CD14-positive monocyte (primary cell): ENCODE measurements around the gene AFAP1L1. TPM values are rescaled to one million over a fixed set of nuclear protein-coding genes. Genes with fewer than 3 reads are reported as not detected.
A peak's percentile ranks its signal among the peaks of the same experiment; 100 is the strongest.

Experiments used
- DNase-seq, 3 donors: peaks; one replicate each; pipeline ENCODE4 v3.0.0-alpha.2; 2011 to 2022
- H2AFZ ChIP-seq: 2 replicates; pipeline ENCODE4 v1.6.0; 2012; ENCODE audit warnings: mild to moderate bottlenecking, low read depth, low read length, inconsistent platforms; ENCODE audit not compliant: insufficient read depth, poor library complexity, severe bottlenecking
- H3K27ac ChIP-seq, 2 donors: 1 replicate in 1 of 2; 2 replicates in 1 of 2; pipeline ENCODE4 v1.5.1; 2012 to 2013; ENCODE audit warnings: low read length in 2 of 2, control low read depth in 1 of 2, inconsistent platforms in 1 of 2, low read depth in 1 of 2, mild to moderate bottlenecking in 1 of 2
- H3K27me3 ChIP-seq, 2 donors: one replicate each; pipeline versions ENCODE4 v1.6.0 to v1.6.1; 2011 to 2013; ENCODE audit warnings: low read length in 2 of 2; ENCODE audit not compliant: control insufficient read depth in 2 of 2, insufficient read depth in 2 of 2
- H3K36me3 ChIP-seq, 2 donors: replicated peaks in 1 of 2; 1 replicate in 1 of 2; 2 replicates in 1 of 2; pipeline versions ENCODE4 v1.5.1 to v1.6.1; 2012 to 2013; ENCODE audit warnings: low read length in 2 of 2, control low read depth in 1 of 2, inconsistent platforms in 1 of 2, mild to moderate bottlenecking in 1 of 2; ENCODE audit not compliant: insufficient read depth in 2 of 2, control insufficient read depth in 1 of 2
- H3K4me1 ChIP-seq, 2 donors: 1 replicate in 1 of 2; 2 replicates in 1 of 2; pipeline versions ENCODE4 v1.5.1 to v1.6.1; 2012 to 2013; ENCODE audit warnings: low read length in 2 of 2, control low read depth in 1 of 2, inconsistent platforms in 1 of 2, mild to moderate bottlenecking in 1 of 2, moderate library complexity in 1 of 2; ENCODE audit not compliant: insufficient read depth in 2 of 2, control insufficient read depth in 1 of 2
- H3K4me2 ChIP-seq: replicated peaks from 2 replicates; pipeline ENCODE3; 2012; ENCODE audit warnings: low read length, moderate library complexity, mild to moderate bottlenecking; ENCODE audit not compliant: poor library complexity, severe bottlenecking; ENCODE audit errors: extremely low read depth
- H3K4me3 ChIP-seq, 3 experiments: fragments of 200-600 bp in 1 of 3; sonication (generic) in 1 of 3; replicated peaks in 1 of 3; 1 replicate in 2 of 3; 2 replicates in 1 of 3; pipeline ENCODE4 v1.5.1; 2011 to 2013; ENCODE audit warnings: low read length in 3 of 3, mild to moderate bottlenecking in 3 of 3, control low read depth in 2 of 3, low read depth in 2 of 3, inconsistent platforms in 1 of 3, moderate library complexity in 1 of 3
- H3K79me2 ChIP-seq: 2 replicates; pipeline ENCODE4 v1.6.0; 2012; ENCODE audit warnings: mild to moderate bottlenecking, control low read depth, inconsistent platforms, low read length, moderate library complexity; ENCODE audit not compliant: insufficient read depth
- H3K9ac ChIP-seq: 2 replicates; pipeline ENCODE4 v1.6.0; 2017; ENCODE audit warnings: low read length, mild to moderate bottlenecking; ENCODE audit not compliant: insufficient read depth, poor library complexity, severe bottlenecking
- H3K9me3 ChIP-seq, 2 donors: replicated peaks in 1 of 2; 1 replicate in 1 of 2; 2 replicates in 1 of 2; pipeline versions ENCODE4 v1.5.1 to v1.6.1; 2012 to 2013; ENCODE audit warnings: low read length in 2 of 2, control low read depth in 1 of 2; ENCODE audit not compliant: control insufficient read depth in 1 of 2, insufficient read depth in 1 of 2
- H4K20me1 ChIP-seq: 2 replicates; pipeline ENCODE4 v1.6.0; 2012; ENCODE audit warnings: mild to moderate bottlenecking, low read length, control low read depth, moderate library complexity; ENCODE audit not compliant: insufficient read depth
- H3K27ac Mint-ChIP-seq, 7 donors: one replicate each; pipeline ENCODE4 v1.8.0; 2020; ENCODE audit warnings: mild to moderate bottlenecking in 7 of 7, mixed read lengths in 7 of 7, moderate library complexity in 6 of 7, inconsistent platforms in 2 of 7
- H3K27me3 Mint-ChIP-seq, 3 donors: one replicate each; pipeline ENCODE4 v1.8.0; 2021 to 2022; ENCODE audit warnings: low read depth in 3 of 3, mild to moderate bottlenecking in 3 of 3, mixed read lengths in 3 of 3, moderate library complexity in 3 of 3, inconsistent platforms in 1 of 3
- H3K36me3 Mint-ChIP-seq, 2 donors: one replicate each; pipeline ENCODE4 v1.8.0; 2020; ENCODE audit warnings: mixed read lengths in 2 of 2, inconsistent platforms in 1 of 2, mild to moderate bottlenecking in 1 of 2
- H3K4me1 Mint-ChIP-seq: one replicate; pipeline ENCODE4 v1.8.0; 2020; ENCODE audit warnings: mild to moderate bottlenecking, mixed read lengths
- H3K4me3 Mint-ChIP-seq, 2 donors: one replicate each; pipeline ENCODE4 v1.8.0; 2020; ENCODE audit warnings: mild to moderate bottlenecking in 2 of 2, mixed read lengths in 2 of 2, moderate library complexity in 1 of 2
- H3K9me3 Mint-ChIP-seq, 7 donors: one replicate each; pipeline ENCODE4 v1.8.0; 2020 to 2022; ENCODE audit warnings: mixed read lengths in 7 of 7, mild to moderate bottlenecking in 6 of 7, moderate library complexity in 6 of 7, inconsistent platforms in 2 of 7
- CTCF ChIP-seq: fragments of 200-600 bp; IDR thresholded peaks from one replicate; pipeline ENCODE4 v1.8.0; 2022; ENCODE audit warnings: antibody characterized with exemption, mild to moderate bottlenecking
- WGBS: methylation state at CpG from one replicate; pipeline ENCODE4 v1.1.5; 2013; ENCODE audit warnings: missing lambda C conversion rate; ENCODE audit not compliant: insufficient coverage; 5-methylcytosine and 5-hydroxymethylcytosine counted together
- intact Hi-C, 2 donors: fragments of 100-400 bp; cut with micrococcal nuclease; formaldehyde crosslinking; loops; one replicate each; pipeline versions ENCODE4 v1.15.0 to v1.15.1; 2023
- polyA plus RNA-seq, 3 donors: library from polyadenylated mRNA; depleted of rRNA in 1 of 3; unstranded in 2 of 3; stranded (reverse) in 1 of 3; fragments of 300-500 nt in 2 of 3; fragments of >200 nt in 1 of 3; fragmentation: Illumina TruSeq in 2 of 3; gene quantifications; 1 replicate in 2 of 3; 2 replicates in 1 of 3; pipeline ENCODE4 v1.2.3, GENCODE V29; 2012 to 2021

The AFAP1L1 gene
- polyA plus RNA-seq, 3 donors = not detected

DNA sequence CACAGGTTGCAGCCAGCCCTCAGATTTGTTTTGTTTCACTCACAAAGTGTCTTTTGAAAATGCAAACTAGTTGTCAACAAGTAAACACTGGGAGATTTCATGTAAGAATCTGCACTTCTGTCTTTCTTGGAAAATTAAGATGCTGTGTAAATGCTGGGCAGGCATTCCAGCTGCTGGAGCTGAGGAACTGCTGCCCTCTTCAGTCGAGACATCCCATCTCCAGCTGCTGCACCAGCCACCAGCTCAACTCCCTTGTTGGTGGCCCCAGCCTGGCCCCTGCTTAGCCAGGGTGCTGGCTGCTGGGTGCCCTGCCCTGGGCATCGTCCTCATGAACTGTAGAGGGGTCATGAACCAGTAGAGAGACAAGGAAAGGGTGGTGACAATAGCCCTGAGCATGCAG is 33.1 kb upstream of the AFAP1L1 start:
- no peaks in the 10 kb centered on the region for H3K36me3 ChIP-seq
- no peaks in the 10 kb centered on the region for H4K20me1 ChIP-seq
- no peak for TF ChIP-seq CTCF
- Mint-ChIP-seq H3K4me3 (no peak overlapping the region), H3K9me3 (peaks cover 0 to 2% (median 0%) of the 10 kb centered on the region in 7 donors), H3K27ac (no peak overlapping the region), H3K4me1 (peaks cover 10% of the 10 kb centered on the region), H3K36me3 (no peaks in the 10 kb centered on the region), H3K27me3 (peaks cover 5 to 30% (median 5%) of the 10 kb centered on the region in 3 donors)
- peaks cover 7 to 13% of the 10 kb centered on the region in 2 donors for H3K4me1 ChIP-seq
- no peak overlapping the region for H3K27ac ChIP-seq
- intact Hi-C loops = no loop called here
- H3K4me3 ChIP-seq = no peak overlapping the region
- no peak overlapping the region for H2AFZ ChIP-seq
- H3K79me2 ChIP-seq = no peaks in the 10 kb centered on the region
- no peak overlapping the region for H3K4me2 ChIP-seq
- WGBS = 29% methylated on average over 1 of the region's 2 CpGs
- DNase-seq = no peak
- H3K9ac ChIP-seq = no peak overlapping the region
- no peaks in the 10 kb centered on the region for H3K27me3 ChIP-seq
- H3K9me3 ChIP-seq = no peaks in the 10 kb centered on the region

GRCh38 chr5:149239917-149240316 is 31.7 kb upstream of the AFAP1L1 start:
- Histone ChIP-seq H3K36me3 (no peaks in the 10 kb centered on the region), H3K4me2 (peak overlapping the region; percentile 44), H3K79me2 (no peaks in the 10 kb centered on the region), H3K4me1 (peaks cover 7 to 13% of the 10 kb centered on the region in 2 donors), H3K27me3 (no peaks in the 10 kb centered on the region), H2AFZ (peak overlapping the region; percentile 39), H3K9ac (no peak overlapping the region), H3K9me3 (no peaks in the 10 kb centered on the region), H4K20me1 (no peaks in the 10 kb centered on the region), H3K27ac (no peak overlapping the region), H3K4me3 (peak overlapping the region in 1 of 3 experiments; percentile 40)
- no peak for DNase-seq
- H3K4me3 Mint-ChIP-seq = peak overlapping the region in 1 of 2 donors; percentile 67
- no CpG with 5 or more reads among the region's 2 CpGs for WGBS
- H3K36me3 Mint-ChIP-seq = no peaks in the 10 kb centered on the region
- H3K27me3 Mint-ChIP-seq = peaks cover 5 to 32% (median 6%) of the 10 kb centered on the region in 3 donors
- peak overlapping the region in 2 of 7 donors; percentile 48 to 67 for H3K27ac Mint-ChIP-seq
- no peak for TF ChIP-seq CTCF
- intact Hi-C loops = no loop called here
- peaks cover 10% of the 10 kb centered on the region for H3K4me1 Mint-ChIP-seq
- H3K9me3 Mint-ChIP-seq = peaks cover 0 to 2% (median 0%) of the 10 kb centered on the region in 7 donors
